GM19468 (cell line): Measurements from ENCODE around the gene EGFL8.

Source experiments
- ATAC-seq: cut with Tn5 transposase; IDR thresholded peaks from one replicate; pipeline ENCODE4 v1.9.1; 2021; ENCODE audit warnings: mild to moderate bottlenecking, moderate library complexity, moderate number of reproducible peaks; ENCODE audit not compliant: unreplicated experiment; ENCODE audit errors: extremely low read depth

Gene EGFL8

GRCh38 chr6:32146287-32146686 is 18.1 kb upstream of the EGFL8 start:
- no peak for ATAC-seq

DNA sequence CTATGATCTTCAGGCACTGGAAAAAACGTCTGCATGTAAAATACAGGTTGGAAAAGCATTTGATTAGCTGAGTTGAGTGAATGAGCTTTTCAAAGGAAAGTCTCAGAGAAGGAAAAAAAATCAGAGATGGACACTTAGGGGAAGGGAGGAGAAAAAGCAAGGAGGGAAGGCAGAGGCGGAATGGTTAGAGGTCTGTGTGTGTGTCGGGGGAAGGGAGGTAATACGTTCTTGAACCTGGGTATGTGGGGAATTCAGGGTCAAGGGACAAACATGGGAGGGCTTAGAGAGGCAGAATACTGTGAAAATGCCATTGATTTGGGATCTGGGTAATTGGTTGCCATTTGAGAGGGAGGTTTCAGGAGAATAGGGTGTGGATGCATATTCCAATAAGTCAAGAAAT is 17.7 kb upstream of the EGFL8 start:
- ATAC-seq: no peak

GRCh38 chr6:32147401-32148132 is 16.8 kb upstream of the EGFL8 start:
- no peak for ATAC-seq

GRCh38 chr6:32148289-32149091 is 15.9 kb upstream of the EGFL8 start:
- no peak for ATAC-seq

DNA sequence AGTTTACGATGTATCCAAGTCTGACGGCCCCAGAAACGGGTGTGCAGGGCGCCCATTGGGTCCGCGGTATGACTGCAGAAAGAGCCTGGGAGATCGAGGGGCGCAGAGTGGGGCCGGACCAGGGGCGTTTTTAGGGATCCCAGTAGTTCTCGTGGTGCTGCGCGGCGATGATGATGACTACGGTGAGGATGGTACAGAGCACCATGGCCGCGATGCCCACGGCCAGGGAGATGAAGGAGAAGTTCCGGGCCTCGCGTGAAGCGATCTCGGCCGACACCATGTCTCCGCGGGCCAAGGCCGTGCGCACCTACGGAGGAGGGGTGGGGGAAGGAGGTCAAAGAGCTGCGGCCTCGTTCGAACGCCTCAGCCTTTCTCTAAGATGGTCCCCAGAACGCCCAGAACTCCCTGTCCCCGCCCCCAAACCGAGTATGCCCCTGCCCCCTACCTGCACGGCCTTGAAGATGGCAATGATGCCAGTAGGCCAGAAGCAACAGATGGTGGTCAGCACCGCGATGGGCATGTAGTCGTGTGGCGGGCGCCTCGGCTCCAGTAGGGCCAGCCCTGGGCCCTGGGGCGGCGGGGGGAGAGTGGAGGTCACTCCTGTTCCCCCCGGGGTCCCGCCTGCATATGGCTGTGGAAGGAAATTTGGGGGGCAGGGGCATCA is 15.2 kb upstream of the EGFL8 start:
- ATAC-seq: no peak

- no peak for ATAC-seq
Measured at GRCh38 chr6:32149932-32150870, 14.2 kb upstream of the EGFL8 start.

GRCh38 chr6:32151181-32151862 is 13.1 kb upstream of the EGFL8 start:
- ATAC-seq: no peak

- no peak for ATAC-seq
Measured at GRCh38 chr6:32151863-32152768, 12.3 kb upstream of the EGFL8 start, which contains the start of gene PRRT1. Gene PRRT1, minus strand, starts transcription at chr6:32151939. Its CDS starts 112 bp downstream, at chr6:32151827.

DNA sequence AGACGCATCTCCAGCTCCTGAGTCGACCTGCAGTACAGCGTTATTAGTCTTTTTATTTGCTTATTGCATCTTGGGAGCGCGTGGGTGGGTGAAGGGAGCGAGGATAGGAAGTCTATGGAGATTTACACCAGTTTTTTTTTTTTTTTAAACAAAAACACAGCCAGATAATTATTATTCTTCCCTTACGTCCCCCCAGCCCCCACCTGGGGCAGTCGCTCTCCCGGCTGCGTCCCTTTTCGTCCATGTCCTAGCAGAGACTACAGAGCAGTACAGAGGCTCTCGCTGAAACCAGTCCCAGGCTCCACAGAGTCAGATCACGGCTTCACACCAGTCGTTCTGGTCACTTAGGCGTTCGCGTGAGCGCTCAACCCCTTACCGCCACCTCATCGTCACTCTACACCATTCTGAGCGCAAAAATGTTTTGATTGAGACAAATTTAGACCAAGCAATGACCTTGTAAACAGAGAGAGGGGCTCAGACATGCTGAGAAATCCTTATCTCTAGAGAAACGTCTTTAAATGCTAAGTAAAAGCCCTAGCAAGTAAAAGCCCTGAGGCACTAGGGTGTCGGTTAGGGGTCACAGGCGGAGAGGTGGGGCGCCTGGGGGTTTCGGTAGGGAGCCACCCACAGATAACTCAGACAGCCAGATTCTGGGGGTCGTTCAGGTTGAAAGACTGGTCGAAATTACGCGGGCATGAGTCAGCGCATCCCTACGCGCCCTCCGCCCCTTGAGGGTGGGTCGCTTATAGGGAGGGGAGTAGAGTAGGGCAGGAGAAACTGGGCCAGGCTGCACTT is 11.4 kb upstream of the EGFL8 start:
- ATAC-seq: no peak

DNA sequence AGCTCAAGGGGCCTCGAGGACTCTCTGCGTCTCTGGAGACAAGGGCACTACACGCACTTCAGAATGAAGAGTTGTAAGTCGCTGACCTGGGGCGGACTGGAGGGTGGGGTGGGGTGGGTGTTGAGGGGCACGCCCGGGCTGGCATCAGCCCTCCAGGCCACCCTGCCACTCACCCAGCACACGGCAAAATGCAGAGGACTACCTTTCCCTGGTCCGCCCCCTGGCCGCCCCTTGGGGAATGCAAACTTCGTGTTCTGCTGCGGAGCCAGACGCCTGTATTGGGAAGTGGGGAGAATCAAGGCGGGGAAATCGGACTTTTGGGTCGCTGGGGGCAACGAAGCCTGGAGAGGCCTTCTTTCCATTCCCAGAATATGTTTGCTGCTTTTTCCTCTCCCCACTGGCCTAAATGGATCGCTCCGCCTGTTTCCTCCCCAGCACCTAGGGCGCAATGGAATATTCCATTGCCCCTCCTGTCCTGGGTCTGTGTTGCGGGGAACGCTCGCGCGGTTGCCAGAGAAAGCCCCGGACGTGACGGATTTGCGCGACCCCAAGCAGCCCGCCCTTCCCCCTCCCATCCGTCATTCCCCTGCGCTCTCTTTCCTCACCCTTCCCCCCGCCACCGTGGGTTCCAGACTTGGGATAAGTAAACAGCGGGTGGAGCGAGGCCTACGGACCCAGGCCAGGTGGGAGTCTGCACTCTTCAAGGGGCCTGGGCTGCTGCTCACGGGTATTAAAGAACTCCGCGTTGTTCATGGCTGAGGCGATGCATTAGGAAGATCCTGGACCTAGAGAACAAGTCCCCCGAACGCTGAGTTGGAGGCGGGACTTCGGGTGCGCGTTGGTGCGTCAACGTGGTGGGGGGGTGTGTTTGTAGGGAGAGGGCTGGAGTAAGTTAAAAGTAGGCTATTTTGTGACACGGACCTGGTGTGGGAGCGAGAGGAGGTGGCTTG is 10.6 kb upstream of the EGFL8 start, which contains the start of gene PPT2:
PPT2 (plus strand) TSS at position 578 of the 950 bp plus-strand sequence. CDS start 454 bp downstream, outside the sequence.
- no peak for ATAC-seq

DNA sequence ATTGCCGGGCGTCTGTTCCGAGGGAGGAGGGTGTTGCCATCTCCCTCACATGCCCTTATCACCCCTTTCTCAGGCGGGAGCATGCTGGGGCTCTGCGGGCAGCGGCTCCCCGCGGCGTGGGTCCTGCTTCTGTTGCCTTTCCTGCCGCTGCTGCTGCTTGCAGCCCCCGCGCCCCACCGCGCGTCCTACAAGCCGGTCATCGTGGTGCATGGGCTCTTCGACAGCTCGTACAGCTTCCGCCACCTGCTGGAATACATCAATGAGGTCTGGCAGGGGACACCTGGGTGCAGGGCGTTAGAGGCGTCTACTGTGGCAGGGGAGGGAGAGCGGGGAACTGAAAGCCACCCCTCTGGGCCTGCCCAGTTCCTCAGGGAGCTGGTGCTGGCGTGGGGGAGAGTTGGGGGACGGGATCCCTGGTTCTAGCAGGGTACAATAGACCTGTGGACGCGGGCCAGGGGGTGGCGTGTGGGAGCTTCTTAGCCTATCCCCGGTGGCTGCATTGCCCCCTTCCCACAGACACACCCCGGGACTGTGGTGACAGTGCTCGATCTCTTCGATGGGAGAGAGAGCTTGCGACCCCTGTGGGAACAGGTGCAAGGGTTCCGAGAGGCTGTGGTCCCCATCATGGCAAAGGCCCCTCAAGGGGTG is 9.8 kb upstream of the EGFL8 start:
- no peak for ATAC-seq

DNA sequence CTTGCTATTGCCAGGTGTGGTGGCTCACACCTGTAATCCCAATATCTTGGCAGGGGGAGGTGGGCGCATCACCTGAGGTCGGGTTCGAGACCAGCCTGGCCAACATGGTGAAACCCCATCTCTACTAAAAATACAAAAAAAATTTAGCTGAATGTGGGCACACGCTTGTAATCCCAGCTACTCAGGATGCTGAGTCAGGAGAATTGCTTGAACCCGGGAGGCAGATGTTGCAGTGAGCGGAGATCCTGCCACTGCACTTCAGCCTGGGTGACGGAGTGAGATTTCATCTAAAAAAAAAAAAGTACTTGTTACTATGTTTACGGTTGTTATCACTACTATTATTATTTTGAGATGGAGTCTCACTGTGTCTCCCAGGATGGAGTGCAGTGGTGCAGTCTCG is 7.5 kb upstream of the EGFL8 start:
- no peak for ATAC-seq

DNA sequence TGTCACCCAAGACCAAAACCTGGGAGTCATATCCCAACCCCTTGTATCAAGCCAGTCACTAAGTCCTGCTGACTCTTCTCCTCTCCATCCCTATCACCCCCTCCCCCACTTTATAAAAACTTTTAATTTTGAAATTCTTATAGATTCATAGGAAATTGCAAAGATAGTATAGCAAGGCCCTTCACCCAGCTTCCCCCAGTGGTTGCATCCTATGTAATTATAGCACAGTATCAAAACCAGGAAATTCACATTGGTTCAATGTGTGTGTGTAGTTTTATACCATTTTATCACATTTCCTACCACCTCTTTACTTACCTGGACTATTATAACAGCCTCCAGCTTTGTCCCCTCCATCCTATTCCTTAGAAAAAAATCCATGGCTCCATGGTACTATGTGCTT is 6.3 kb upstream of the EGFL8 start:
- no peak for ATAC-seq

DNA sequence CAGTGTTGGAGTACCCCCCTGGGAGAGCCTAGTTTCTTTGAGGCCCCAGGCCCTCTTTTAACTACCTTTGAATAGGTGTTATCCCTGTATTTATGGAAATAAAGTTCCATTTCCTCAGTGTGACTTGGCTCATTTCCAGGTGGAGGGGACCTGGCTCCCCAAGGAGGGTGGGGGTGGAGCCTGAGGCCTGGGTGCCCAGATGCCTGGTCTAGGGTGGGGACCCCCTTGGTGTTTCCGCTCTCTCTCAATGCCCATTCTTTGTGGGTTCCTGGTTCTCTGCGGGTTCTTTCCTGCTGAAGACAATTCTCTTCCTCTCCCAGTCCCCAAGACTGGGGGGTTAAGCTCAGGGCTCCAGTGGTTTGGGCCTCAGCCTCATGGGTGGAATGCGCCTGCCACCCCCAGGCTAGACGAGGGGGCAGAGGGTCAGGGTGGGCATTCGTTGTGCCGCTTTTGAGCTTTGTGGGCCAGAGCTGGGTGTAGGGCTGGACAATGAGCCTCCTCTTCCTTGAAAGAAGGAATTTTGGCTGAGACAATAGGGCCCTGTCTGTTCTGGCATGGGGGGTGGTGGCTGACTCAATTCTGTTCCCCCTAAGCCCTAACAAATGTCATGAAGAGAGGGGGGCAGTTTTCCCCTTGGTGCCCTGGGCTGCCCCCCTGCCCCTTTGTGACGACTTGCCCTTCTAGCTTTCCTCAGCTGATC is 686 bp upstream of the EGFL8 start:
- ATAC-seq: no peak

- no peak for ATAC-seq
Measured at GRCh38 chr6:32166411-32167061, 2.1 kb downstream of the EGFL8 start.
